GM21529 (cell line): ENCODE measurements around the gene NYAP1.
"Not testable (repeated sequence)": the region's sequence is repeated elsewhere in the genome, so short reads cannot be mapped to it uniquely, and the experiment has no call there.

ENCODE experiments used
- ATAC-seq: cut with Tn5 transposase; IDR thresholded peaks from one replicate; pipeline ENCODE4 v1.9.1; 2021; ENCODE audit not compliant: unreplicated experiment

The NYAP1 gene

DNA sequence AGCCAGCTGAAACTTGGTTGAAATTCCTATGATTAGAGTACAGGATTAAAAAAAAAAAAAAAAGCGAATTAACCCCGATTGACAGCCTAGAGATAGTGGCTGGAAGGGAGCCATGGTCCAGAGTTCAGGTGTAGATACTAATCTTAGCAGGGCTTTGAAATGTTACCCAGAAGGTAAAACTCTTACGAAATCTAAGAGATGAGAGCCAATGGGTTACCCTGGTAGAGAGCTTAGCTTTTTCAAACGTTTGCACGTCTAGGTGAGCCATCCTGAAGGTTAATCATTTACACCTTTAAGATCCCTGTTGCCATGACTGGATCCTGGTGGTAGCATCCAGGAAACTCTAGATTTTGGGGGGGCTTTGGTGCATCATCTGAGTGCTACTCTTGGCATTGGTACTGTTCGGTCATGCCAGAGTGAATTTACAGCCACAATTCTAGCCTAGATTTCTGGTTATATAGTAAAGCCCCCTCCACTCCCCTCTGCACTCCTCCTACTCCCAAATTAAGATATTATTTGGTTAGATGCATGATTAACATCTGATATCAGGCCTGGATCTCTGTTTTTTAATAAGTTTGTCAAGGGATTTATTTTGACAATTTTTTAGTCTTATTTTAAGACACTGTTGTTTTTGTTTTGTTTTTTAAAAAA, 56.5 kb downstream of the NYAP1 start:
- no peak for ATAC-seq

DNA sequence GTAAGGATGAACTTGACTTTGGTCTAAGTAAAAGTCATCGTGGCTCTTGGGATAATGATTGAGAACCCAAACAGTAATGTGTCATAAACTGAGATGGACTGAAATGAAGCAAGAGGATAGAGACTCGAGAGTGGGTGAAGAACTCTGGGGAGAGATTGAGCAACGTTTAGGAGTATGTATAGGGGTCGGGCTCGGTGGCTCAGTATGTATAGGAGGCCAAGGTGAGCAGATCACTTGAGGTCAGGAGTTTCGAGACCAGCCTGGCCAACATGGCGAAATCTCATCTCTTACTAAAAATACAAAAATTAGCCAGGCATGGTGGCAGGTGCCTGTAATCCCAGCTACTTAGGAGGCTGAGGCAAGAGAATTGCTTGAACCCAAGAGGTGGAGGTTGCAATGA, 57.6 kb downstream of the NYAP1 start:
- not testable (repeated sequence) for ATAC-seq

DNA sequence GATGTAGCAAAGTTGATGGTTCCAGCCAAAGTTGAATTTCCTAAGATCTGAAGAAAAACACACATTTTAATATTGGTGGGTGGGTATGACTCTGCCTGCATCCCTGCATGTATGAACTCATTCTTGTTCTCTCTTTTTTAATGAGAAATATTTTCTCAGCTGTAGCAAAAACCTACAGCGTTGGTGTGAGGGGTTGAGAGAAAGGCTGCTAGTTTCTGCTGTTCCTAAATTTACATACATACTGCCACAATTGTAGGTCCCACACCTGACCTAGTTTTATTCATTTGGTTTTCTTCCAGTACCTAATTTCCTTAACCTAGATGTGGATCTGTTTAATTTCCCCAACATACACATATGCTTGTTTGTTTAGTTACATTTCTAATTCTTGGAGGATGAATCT, 59.9 kb downstream of the NYAP1 start:
- no peak for ATAC-seq

DNA sequence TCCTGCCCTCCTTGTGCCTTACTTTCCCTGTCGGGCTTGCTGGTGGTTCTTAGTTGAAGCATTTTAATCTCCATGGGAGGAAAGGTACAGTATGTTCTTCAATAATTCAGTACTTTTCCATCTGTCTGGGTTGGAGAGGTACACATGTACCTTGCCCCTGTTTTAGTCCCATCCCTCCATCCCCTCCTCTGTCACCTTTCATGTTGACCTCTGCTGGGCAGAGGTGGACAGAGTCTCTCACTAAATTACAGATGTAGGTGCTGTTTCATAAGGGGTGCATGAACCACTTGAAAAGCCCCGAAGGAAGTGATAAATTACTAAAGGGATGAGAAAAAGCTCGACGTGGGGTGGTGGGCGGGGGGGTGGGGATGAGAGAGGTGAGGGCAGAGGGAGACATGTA, 60.7 kb downstream of the NYAP1 start:
- ATAC-seq: no peak
